GM10847 (cell line): ENCODE measurements around the gene SMC1B.

ENCODE experiments used
- POLR2A ChIP-seq: IDR thresholded peaks from 2 replicates; pipeline ENCODE4 v1.6.1; 2011; ENCODE audit not compliant: insufficient read length; ENCODE audit errors: extremely low read depth

SMC1B gene

GRCh38 chr22:45425531-45426265 lies 12.3 kb upstream of the SMC1B start:
- no peak for TF ChIP-seq POLR2A

GRCh38 chr22:45425101-45425500 lies 11.7 kb upstream of the SMC1B start:
- no peak for TF ChIP-seq POLR2A

- no peak for TF ChIP-seq POLR2A
Observed at GRCh38 chr22:45424241-45424731, 10.9 kb upstream of the SMC1B start.

GRCh38 chr22:45423524-45423923 lies 10.1 kb upstream of the SMC1B start:
- no peak for TF ChIP-seq POLR2A

GRCh38 chr22:45422237-45422983 lies 9.0 kb upstream of the SMC1B start:
- TF ChIP-seq POLR2A: no peak

GRCh38 chr22:45421349-45422055 lies 8.1 kb upstream of the SMC1B start:
- no peak for TF ChIP-seq POLR2A

- no peak for TF ChIP-seq POLR2A
Observed at GRCh38 chr22:45420539-45420938, 7.1 kb upstream of the SMC1B start.

GRCh38 chr22:45420011-45420410 lies 6.6 kb upstream of the SMC1B start:
- no peak for TF ChIP-seq POLR2A

GRCh38 chr22:45418770-45419138 lies 5.4 kb upstream of the SMC1B start:
- no peak for TF ChIP-seq POLR2A

- no peak for TF ChIP-seq POLR2A
Observed at GRCh38 chr22:45418056-45418769, 4.8 kb upstream of the SMC1B start.

GRCh38 chr22:45413013-45413367 lies 409 bp downstream of the SMC1B start:
- no peak for TF ChIP-seq POLR2A

- no peak for TF ChIP-seq POLR2A
Observed at GRCh38 chr22:45407793-45408192, 5.6 kb downstream of the SMC1B start.

GRCh38 chr22:45402466-45402985 lies 10.9 kb downstream of the SMC1B start:
- no peak for TF ChIP-seq POLR2A

- no peak for TF ChIP-seq POLR2A
Observed at GRCh38 chr22:45399712-45400445, 13.5 kb downstream of the SMC1B start.
